ENCODE measurements around the gene FRS3.
A peak's percentile ranks its signal among the peaks of the same experiment; 100 is the strongest.

Gene FRS3

DNA sequence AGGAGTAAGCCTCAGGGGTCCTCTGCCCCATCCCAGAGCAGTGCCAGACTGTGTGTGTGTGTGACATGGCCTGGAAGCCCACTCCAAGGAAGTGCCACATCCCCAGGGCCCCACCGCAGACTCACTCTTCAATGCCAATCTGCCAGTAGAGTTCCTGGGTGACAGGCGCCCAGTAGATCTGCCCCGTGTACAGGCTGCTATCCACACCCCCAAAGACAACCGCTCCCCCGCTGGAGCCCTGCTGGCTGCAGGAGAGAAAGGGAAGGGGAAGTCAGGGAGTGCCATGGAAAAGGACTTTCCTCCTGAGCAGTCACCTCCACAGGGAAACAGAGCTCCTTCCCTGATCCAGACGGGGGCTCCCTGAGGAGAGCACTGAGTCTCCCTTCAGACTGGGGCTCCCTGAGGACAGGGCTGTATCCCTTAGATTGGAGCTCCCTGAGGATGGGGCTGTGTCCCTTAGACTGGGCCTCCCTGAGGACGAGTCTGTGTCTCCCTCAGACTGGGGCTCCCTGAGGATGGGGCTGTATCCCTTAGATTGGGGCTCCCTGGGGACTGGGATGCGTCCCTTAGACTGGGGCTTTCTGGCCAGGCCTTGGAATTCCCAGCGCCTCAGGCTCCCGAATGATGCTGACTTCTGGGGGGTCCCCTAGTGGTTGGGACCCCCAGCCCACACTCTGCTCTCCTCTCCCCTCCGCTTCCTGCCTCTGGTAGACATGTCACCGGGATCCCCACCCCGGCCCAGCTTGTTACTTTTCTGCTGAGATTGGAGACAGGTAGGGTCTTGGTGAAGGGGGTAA lies 39.1 kb downstream of the FRS3 start:
- DNase-seq = no peak

- DNase-seq = no peak
These were observed 40.7 kb downstream of the FRS3 start for GRCh38 chr6:41739041-41739440.

GRCh38 chr6:41737591-41738130 lies 42.0 kb downstream of the FRS3 start:
- DNase-seq = no peak

GRCh38 chr6:41736800-41737555 lies 42.7 kb downstream of the FRS3 start:
- no peak for DNase-seq

GRCh38 chr6:41736186-41736733 lies 43.4 kb downstream of the FRS3 start:
- DNase-seq = no peak

DNA sequence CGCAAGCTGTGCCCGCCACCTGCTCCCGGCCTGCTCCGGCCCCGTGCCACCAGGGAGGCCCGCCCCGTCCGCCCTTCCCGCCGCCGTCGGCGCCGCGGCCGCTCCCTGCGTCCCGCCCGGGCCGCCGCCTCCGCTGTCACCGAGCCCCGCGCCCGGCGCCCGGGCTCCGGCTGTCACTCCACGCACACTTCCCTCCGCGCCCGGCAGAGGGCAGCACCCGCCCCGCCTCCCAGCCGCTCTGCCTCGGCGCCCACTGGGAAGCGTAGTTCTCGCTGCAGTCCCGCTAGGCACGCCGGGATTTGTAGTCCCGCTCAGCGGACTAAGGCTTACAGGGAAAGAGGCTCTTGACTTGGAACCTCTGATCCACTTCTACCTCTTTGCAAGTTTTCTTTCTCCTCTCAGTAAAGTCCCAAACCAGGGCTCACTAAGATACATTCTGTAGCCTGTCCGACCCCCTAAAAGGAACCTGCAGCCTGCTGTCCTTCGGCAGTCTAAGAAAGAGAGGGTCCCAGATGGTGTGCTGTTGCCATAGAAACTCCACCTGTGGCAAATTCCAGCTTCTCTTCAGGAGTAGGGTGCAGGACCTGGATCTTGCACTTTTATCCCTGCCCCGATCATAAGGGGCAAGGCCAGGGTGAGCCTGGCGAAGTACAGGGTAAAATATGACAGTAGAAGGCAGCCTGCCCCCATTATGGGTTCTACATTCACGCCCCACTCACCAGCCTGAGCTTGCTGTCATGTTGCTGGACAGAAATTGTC lies 44.1 kb downstream of the FRS3 start, which contains the start of gene TFEB:
Gene TFEB, minus strand, starts transcription at position 182 of the 759 bp plus-strand sequence. CDS start 44,395 bp downstream, outside the sequence.
- DNase-seq = peak; percentile 86 to 92 (median 91)

GRCh38 chr6:41734666-41735426 lies 44.9 kb downstream of the FRS3 start:
- peak; percentile 49 to 74 (median 57) for DNase-seq

GRCh38 chr6:41733707-41734665 lies 45.7 kb downstream of the FRS3 start:
- DNase-seq = peak; percentile 26 to 83 (median 65)

DNA sequence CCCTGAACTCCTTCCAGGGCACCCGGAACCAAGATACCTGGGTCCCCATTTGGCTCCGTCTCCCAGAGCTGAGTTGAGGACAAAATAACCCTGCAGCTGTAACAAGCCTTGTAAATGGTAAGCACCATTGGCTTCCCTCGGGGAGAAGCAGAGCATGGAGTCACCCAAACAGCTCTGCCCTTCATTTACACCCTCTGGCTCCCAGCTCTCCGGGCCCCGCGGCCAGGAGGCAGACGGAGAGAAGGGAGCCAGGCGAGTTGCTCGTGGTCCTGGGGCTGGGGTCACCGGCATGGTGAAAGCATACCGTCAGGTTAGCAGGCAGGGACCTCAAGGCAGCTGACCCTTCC lies 46.4 kb downstream of the FRS3 start:
- no peak for DNase-seq

DNA sequence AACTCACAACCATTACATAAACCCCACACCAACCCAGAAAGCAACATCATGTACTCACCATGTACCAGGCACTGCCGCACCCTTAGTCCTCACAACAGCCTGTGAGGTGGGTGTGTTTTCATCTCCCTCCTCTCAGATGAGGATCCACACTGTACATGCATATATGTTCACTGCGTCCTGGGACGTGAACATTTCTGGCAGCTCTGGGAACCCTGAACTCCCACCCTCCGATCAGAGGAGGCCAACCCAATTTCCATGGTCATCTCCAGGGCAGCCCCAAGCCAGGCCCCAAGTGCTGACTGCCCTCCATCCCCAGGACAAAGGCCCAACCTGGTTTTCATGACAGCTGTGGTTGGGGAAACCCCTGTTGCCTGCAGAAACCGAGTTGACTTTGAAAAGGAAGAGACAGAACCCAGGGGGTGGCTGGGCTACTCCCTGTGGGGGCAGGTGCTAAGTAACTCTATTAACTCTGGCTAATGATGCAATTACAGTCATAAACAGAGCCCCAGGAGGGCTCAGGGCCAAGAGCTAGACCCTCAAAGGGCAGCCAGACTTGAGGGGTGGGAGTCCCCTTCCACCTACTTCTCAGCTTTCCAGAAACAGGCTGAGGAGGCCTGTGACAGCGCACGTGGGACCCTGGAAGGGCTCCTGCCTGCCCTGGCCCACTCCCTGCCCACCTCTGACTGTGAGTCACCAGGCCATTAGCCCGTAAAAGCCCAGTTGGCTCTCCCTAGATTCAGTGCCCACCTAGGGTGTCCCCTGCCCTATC lies 46.9 kb downstream of the FRS3 start:
- peak in 4 of 5 experiments; percentile 23 to 79 (median 55) for DNase-seq

DNA sequence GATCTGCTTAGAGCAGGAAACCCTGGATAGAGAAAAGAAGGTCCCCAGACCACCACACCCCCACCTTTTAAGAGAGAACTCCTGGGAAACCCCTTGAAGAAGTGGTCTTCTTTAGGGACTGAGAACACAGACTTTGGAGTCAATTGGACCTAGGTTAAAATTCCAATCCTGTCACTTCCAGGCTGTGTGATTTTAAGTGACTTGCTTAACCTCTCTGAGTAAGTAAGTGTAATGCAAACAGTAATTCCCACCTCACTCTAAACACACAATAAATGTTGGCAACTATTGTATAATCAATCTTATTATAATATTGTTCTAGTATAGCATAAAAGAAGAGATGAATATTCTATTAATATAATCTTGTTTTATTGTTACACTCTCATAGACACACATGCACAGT lies 47.6 kb downstream of the FRS3 start:
- DNase-seq = no peak

GRCh38 chr6:41731561-41732086 lies 48.1 kb downstream of the FRS3 start:
- no peak for DNase-seq

GRCh38 chr6:41730531-41731436 lies 48.9 kb downstream of the FRS3 start:
- peak in 1 of 5 experiments; percentile 45 for DNase-seq

DNA sequence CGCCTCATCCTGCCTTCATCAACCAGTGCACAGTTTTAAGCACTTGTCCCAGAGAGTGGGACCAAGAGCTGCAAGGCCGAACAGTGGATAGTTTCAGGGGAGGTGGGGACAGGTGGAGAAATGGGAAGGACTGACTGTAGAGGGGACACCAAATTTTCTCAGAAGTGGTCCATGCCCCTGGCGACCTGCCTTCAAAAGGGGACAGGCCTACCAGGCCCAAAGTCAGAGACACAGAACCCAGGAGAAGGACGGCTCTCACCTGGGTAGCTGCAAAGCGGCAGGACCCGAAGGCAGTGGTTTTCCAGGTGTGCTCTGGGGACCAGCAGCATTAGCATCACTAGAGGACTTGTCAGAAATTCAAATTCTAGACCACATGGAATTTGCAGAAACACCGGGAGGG lies 50.1 kb downstream of the FRS3 start:
- no peak for DNase-seq

GRCh38 chr6:41728954-41729353 lies 50.7 kb downstream of the FRS3 start:
- no peak for DNase-seq

DNA sequence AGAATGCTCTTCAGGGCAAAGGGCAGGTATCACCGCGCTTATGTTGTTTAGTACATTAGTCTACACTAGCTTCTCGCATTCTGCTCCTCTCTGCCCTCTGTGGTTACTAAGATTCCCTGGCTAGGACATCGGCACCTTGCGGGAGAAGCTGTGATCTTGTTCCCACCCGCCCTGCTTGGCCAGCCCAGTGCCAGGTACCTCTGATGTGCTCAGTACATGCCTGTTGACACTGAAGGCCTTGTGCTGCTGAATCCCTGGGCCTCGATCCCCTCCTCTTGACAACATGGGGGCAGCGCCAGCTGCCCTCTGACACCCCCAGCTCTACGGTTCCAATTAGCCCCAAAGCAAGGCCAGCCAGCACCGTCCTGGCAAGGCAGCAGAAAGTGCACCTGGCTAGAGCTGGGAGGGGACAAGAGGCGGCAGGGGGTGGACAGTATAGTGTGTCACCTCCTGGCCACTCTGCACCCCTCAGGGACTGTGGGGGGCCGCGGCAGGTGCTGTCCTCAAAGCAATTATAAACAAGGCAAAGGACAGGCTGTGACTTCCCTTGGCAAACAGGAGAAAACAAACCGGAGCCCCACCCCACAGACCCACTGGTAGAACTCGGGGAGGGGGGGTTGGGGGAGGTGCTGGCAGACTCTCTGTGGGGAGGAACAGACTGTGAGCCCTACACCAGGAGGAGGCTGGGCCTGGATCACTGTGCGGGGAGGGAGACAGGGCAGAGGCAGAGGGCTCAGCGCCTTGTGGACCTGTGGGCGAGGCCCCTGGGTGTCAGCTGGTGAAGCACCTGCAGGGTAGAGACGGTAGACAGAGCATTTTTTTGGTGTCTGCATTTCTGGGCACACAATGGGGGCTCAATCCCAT lies 51.4 kb downstream of the FRS3 start:
- no peak for DNase-seq

- DNase-seq = no peak
These were observed 52.0 kb downstream of the FRS3 start for GRCh38 chr6:41727705-41728072.
